Astrocyte (in vitro differentiated cells and primary cell): ENCODE measurements around the gene ZNF112. TPM values are rescaled to one million over a fixed set of nuclear protein-coding genes. Genes with fewer than 3 reads are reported as not detected.
A peak's percentile ranks its signal among the peaks of the same experiment; 100 is the strongest.

Experiments
- DNase-seq: peaks from one replicate; pipeline ENCODE4 v3.0.0-alpha.2; 2010; ENCODE audit warnings: low read depth
- FAIRE-seq: peaks from 2 replicates; lab custom pipeline; 2011; peaks lifted over from hg19 to GRCh38; lab: Jason Lieb, UNC
- H2AFZ ChIP-seq: 2 replicates; pipeline ENCODE4 v1.6.0; 2012; ENCODE audit warnings: low read depth, low read length, inconsistent platforms
- H3K27ac ChIP-seq: 2 replicates; pipeline ENCODE4 v1.5.1; 2011; ENCODE audit warnings: low read depth, low read length, inconsistent platforms
- H3K27me3 ChIP-seq: 2 replicates; pipeline ENCODE4 v1.6.0; 2011; ENCODE audit warnings: low read length, inconsistent platforms; ENCODE audit not compliant: insufficient read depth
- H3K36me3 ChIP-seq: 2 replicates; pipeline ENCODE4 v1.5.1; 2011; ENCODE audit warnings: low read length, inconsistent platforms; ENCODE audit not compliant: insufficient read depth
- H3K4me1 ChIP-seq: 2 replicates; pipeline ENCODE4 v1.5.1; 2011; ENCODE audit warnings: low read length, inconsistent platforms; ENCODE audit not compliant: insufficient read depth
- H3K4me2 ChIP-seq: 2 replicates; pipeline ENCODE4 v1.6.0; 2012; ENCODE audit warnings: low read length, inconsistent platforms
- H3K4me3 ChIP-seq: 2 replicates; pipeline ENCODE4 v1.5.1; 2011; ENCODE audit warnings: low read depth, mild to moderate bottlenecking, low read length, inconsistent platforms; ENCODE audit not compliant: insufficient read depth
- H3K79me2 ChIP-seq: 2 replicates; pipeline ENCODE4 v1.6.0; 2012; ENCODE audit warnings: mild to moderate bottlenecking, low read length, inconsistent platforms; ENCODE audit not compliant: insufficient read depth
- H3K9ac ChIP-seq: 2 replicates; pipeline ENCODE4 v1.6.0; 2012; ENCODE audit warnings: mild to moderate bottlenecking, low read length, inconsistent platforms
- H3K9me3 ChIP-seq: 2 replicates; pipeline ENCODE4 v1.5.1; 2012; ENCODE audit warnings: low read depth, mild to moderate bottlenecking, low read length, inconsistent platforms; ENCODE audit not compliant: insufficient read depth
- H4K20me1 ChIP-seq: 2 replicates; pipeline ENCODE4 v1.6.0; 2012; ENCODE audit warnings: low read length, inconsistent platforms; ENCODE audit not compliant: insufficient read depth
- H3K27ac Mint-ChIP-seq: one replicate; pipeline ENCODE4 v1.8.0; 2021; ENCODE audit warnings: mild to moderate bottlenecking, mixed read lengths; ENCODE audit not compliant: unreplicated experiment
- H3K27me3 Mint-ChIP-seq: one replicate; pipeline ENCODE4 v1.8.0; 2021; ENCODE audit warnings: low read depth, mixed read lengths; ENCODE audit not compliant: unreplicated experiment
- H3K36me3 Mint-ChIP-seq: one replicate; pipeline ENCODE4 v1.8.0; 2021; ENCODE audit warnings: low read depth, mixed read lengths; ENCODE audit not compliant: unreplicated experiment
- H3K4me1 Mint-ChIP-seq: one replicate; pipeline ENCODE4 v1.8.0; 2021; ENCODE audit warnings: low read depth, mixed read lengths; ENCODE audit not compliant: unreplicated experiment
- H3K4me3 Mint-ChIP-seq: one replicate; pipeline ENCODE4 v1.8.0; 2021; ENCODE audit warnings: mild to moderate bottlenecking, moderate library complexity, mixed read lengths; ENCODE audit not compliant: unreplicated experiment
- H3K9me3 Mint-ChIP-seq: one replicate; pipeline ENCODE4 v1.8.0; 2021; ENCODE audit warnings: mild to moderate bottlenecking, mixed read lengths; ENCODE audit not compliant: unreplicated experiment
- EZH2 ChIP-seq: IDR thresholded peaks from 2 replicates; pipeline ENCODE4 v1.6.1; 2012; ENCODE audit warnings: mild to moderate bottlenecking, low read length, inconsistent platforms; ENCODE audit not compliant: insufficient read depth
- total RNA-seq: library from RNA; stranded (reverse); gene quantifications from 2 replicates; pipeline ENCODE4 v1.2.1, GENCODE V29; 2021
- TF ChIP-seq, protein P1 (sequence below): IDR thresholded peaks from 2 replicates; pipeline ENCODE4 v1.5.1; 2011; ENCODE audit warnings: low read depth, mild to moderate bottlenecking, inconsistent platforms, low read length, moderate library complexity; ENCODE audit not compliant: insufficient read depth

The ZNF112 gene
- total RNA-seq, 1 donor from 2014 or later, result 4.4 TPM

- Mint-ChIP-seq H3K27ac (no peak overlapping the region), H3K4me3 (no peak overlapping the region), H3K4me1 (no peaks in the 10 kb centered on the region), H3K9me3 (peaks cover 36% of the 10 kb centered on the region), H3K27me3 (no peaks in the 10 kb centered on the region), H3K36me3 (peaks cover 77% of the 10 kb centered on the region)
- peaks cover 22% of the 10 kb centered on the region for H3K9me3 ChIP-seq
- FAIRE-seq (no peak), DNase-seq (no peak)
- H3K27me3 ChIP-seq, result no peaks in the 10 kb centered on the region
- no peaks in the 10 kb centered on the region for H3K79me2 ChIP-seq
- no peak overlapping the region for H3K4me3 ChIP-seq
- H3K36me3 ChIP-seq, result peaks cover 44% of the 10 kb centered on the region
- H2AFZ ChIP-seq, result no peak overlapping the region
- H3K9ac ChIP-seq, result no peak overlapping the region
- H4K20me1 ChIP-seq, result no peaks in the 10 kb centered on the region
- H3K4me2 ChIP-seq, result no peak overlapping the region
- H3K4me1 ChIP-seq, result no peaks in the 10 kb centered on the region
- no peak overlapping the region for H3K27ac ChIP-seq
- TF ChIP-seq EZH2, result no peak
- TF ChIP-seq, protein P1, sequence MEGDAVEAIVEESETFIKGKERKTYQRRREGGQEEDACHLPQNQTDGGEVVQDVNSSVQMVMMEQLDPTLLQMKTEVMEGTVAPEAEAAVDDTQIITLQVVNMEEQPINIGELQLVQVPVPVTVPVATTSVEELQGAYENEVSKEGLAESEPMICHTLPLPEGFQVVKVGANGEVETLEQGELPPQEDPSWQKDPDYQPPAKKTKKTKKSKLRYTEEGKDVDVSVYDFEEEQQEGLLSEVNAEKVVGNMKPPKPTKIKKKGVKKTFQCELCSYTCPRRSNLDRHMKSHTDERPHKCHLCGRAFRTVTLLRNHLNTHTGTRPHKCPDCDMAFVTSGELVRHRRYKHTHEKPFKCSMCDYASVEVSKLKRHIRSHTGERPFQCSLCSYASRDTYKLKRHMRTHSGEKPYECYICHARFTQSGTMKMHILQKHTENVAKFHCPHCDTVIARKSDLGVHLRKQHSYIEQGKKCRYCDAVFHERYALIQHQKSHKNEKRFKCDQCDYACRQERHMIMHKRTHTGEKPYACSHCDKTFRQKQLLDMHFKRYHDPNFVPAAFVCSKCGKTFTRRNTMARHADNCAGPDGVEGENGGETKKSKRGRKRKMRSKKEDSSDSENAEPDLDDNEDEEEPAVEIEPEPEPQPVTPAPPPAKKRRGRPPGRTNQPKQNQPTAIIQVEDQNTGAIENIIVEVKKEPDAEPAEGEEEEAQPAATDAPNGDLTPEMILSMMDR, result no peak
Measured at GRCh38 chr19:44332145-44332544, 24.3 kb downstream of the ZNF112 start.

DNA sequence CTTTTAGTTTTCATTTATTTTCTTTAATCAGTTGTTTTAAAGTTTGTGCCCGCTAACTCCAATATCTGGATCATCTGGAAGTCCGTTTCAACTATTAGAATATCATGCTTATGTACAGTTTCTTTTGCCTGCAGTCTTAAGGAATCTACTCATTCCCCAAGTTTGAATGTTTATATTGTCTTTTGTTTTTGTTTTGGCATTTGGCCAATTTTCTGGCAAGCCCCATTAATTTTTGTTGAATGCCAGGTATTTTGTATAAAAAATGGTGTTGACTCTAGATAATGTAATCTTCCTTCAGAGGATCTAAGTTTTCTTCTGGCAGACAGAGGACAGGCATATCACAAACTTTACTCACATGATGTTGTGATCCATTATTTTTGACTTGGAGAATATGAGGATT is 40.6 kb downstream of the ZNF112 start:
- H3K36me3 ChIP-seq, result no peaks in the 10 kb centered on the region
- H3K27ac ChIP-seq, result no peak overlapping the region
- no peaks in the 10 kb centered on the region for H3K27me3 Mint-ChIP-seq
- peaks cover 14% of the 10 kb centered on the region for H3K9me3 Mint-ChIP-seq
- H3K79me2 ChIP-seq, result no peaks in the 10 kb centered on the region
- no peak overlapping the region for H3K27ac Mint-ChIP-seq
- H3K4me3 Mint-ChIP-seq, result no peak overlapping the region
- H3K4me1 Mint-ChIP-seq, result no peaks in the 10 kb centered on the region
- FAIRE-seq (no peak), DNase-seq (peak; percentile 2)
- H4K20me1 ChIP-seq, result no peaks in the 10 kb centered on the region
- H3K9ac ChIP-seq, result no peak overlapping the region
- H3K36me3 Mint-ChIP-seq, result peaks cover 4% of the 10 kb centered on the region
- no peak overlapping the region for H3K4me2 ChIP-seq
- TF ChIP-seq, protein P1, result no peak
- TF ChIP-seq EZH2, result no peak
- H3K27me3 ChIP-seq, result no peaks in the 10 kb centered on the region
- H3K9me3 ChIP-seq, result no peaks in the 10 kb centered on the region
- no peaks in the 10 kb centered on the region for H3K4me1 ChIP-seq
- H3K4me3 ChIP-seq, result no peak overlapping the region
- H2AFZ ChIP-seq, result no peak overlapping the region

GRCh38 chr19:44313231-44313630 is 43.2 kb downstream of the ZNF112 start:
- Histone ChIP-seq H3K9me3 (no peaks in the 10 kb centered on the region), H3K27ac (no peak overlapping the region), H3K4me2 (no peak overlapping the region), H3K27me3 (no peaks in the 10 kb centered on the region), H3K9ac (no peak overlapping the region), H3K79me2 (no peaks in the 10 kb centered on the region), H2AFZ (no peak overlapping the region), H3K36me3 (no peaks in the 10 kb centered on the region), H3K4me3 (no peak overlapping the region), H3K4me1 (no peaks in the 10 kb centered on the region), H4K20me1 (no peaks in the 10 kb centered on the region)
- Mint-ChIP-seq H3K9me3 (peaks cover 2% of the 10 kb centered on the region), H3K27me3 (no peaks in the 10 kb centered on the region), H3K27ac (no peak overlapping the region), H3K4me3 (no peak overlapping the region), H3K36me3 (peaks cover 6% of the 10 kb centered on the region), H3K4me1 (no peaks in the 10 kb centered on the region)
- FAIRE-seq (no peak), DNase-seq (no peak)
- TF ChIP-seq EZH2, result no peak
- TF ChIP-seq, protein P1, result no peak
